Cardiac fibroblast (primary cell): ENCODE measurements around the gene TENT4A.

ENCODE experiments used
- DNase-seq, 2 donors: peaks; one replicate each; pipeline versions ENCODE4 v3.0.0 to v3.0.0-alpha.2; 2010; ENCODE audit warnings: low read depth in 2 of 2
- H3K4me3 ChIP-seq, 2 donors: replicated peaks in 1 of 2; 1 replicate in 1 of 2; 2 replicates in 1 of 2; pipeline ENCODE4 v1.5.1; 2011; ENCODE audit warnings: low read depth in 2 of 2, low read length in 2 of 2, mild to moderate bottlenecking in 2 of 2, moderate library complexity in 1 of 2
- CTCF ChIP-seq: IDR thresholded peaks from one replicate; pipeline ENCODE4 v1.5.1; 2011; ENCODE audit warnings: low read depth, mild to moderate bottlenecking, low read length, inconsistent platforms

TENT4A gene

GRCh38 chr5:6752236-6752635 is 39.0 kb downstream of the TENT4A start:
- no peak for TF ChIP-seq CTCF
- H3K4me3 ChIP-seq, result no peak overlapping the region

GRCh38 chr5:6752782-6753181 is 39.5 kb downstream of the TENT4A start:
- no peak for TF ChIP-seq CTCF
- no peak for DNase-seq
- H3K4me3 ChIP-seq, result no peak overlapping the region

More at GRCh38 chr5:6752236-6752635, 39.0 kb downstream of the TENT4A start:
- DNase-seq, result no peak

GRCh38 chr5:6753851-6754250 is 40.6 kb downstream of the TENT4A start:
- no peak overlapping the region for H3K4me3 ChIP-seq
- no peak for DNase-seq
- no peak for TF ChIP-seq CTCF

GRCh38 chr5:6754766-6755165 is 41.5 kb downstream of the TENT4A start:
- DNase-seq, result no peak
- no peak overlapping the region for H3K4me3 ChIP-seq
- no peak for TF ChIP-seq CTCF

- H3K4me3 ChIP-seq, result no peak overlapping the region
- TF ChIP-seq CTCF, result no peak
- DNase-seq, result no peak
Observed at GRCh38 chr5:6755519-6755918, 42.3 kb downstream of the TENT4A start.

- DNase-seq, result no peak
- no peak for TF ChIP-seq CTCF
- no peak overlapping the region for H3K4me3 ChIP-seq
Observed at GRCh38 chr5:6755941-6756340, 42.7 kb downstream of the TENT4A start.

- no peak for TF ChIP-seq CTCF
- no peak overlapping the region for H3K4me3 ChIP-seq
- DNase-seq, result no peak
Observed at GRCh38 chr5:6757414-6757969, 44.3 kb downstream of the TENT4A start.
